ENCODE measurements around the gene EHBP1. TPM values are rescaled to one million over a fixed set of nuclear protein-coding genes. Genes with fewer than 3 reads are reported as not detected.
"Not testable (repeated sequence)": the region's sequence is repeated elsewhere in the genome, so short reads cannot be mapped to it uniquely, and the experiment has no call there.

Gene EHBP1
- total RNA-seq, 2 experiments from 2014 or later = 22.2 to 24.7 TPM

GRCh38 chr2:63073994-63074393 is 368.5 kb downstream of the EHBP1 start:
- POLR2A ChIA-PET = no interaction called here
- H3K4me3 Mint-ChIP-seq = no peak overlapping the region

GRCh38 chr2:63074399-63074798 is 368.9 kb downstream of the EHBP1 start:
- POLR2A ChIA-PET = not testable (repeated sequence)

More at GRCh38 chr2:63073994-63074393, 368.5 kb downstream of the EHBP1 start:
- no peaks in the 10 kb centered on the region for H3K4me1 Mint-ChIP-seq
- H3K36me3 Mint-ChIP-seq (ENCODE audit: low read depth) = no peaks in the 10 kb centered on the region
- CTCF ChIA-PET = no interaction called here
- no peak overlapping the region for H3K27ac Mint-ChIP-seq
- H3K9me3 Mint-ChIP-seq = no peaks in the 10 kb centered on the region
- H3K27me3 Mint-ChIP-seq = peaks cover 10% of the 10 kb centered on the region
- DNase-seq = no peak

GRCh38 chr2:63078852-63079606 is 373.5 kb downstream of the EHBP1 start:
- Mint-ChIP-seq H3K4me1 (no peaks in the 10 kb centered on the region), H3K27me3 (peaks cover 15% of the 10 kb centered on the region), H3K27ac (no peak overlapping the region), H3K9me3 (no peaks in the 10 kb centered on the region), H3K36me3 (ENCODE audit: low read depth) (no peaks in the 10 kb centered on the region), H3K4me3 (no peak overlapping the region)
- ChIA-PET POLR2A (no interaction called here), CTCF (no interaction called here)
- no peak for DNase-seq

More at GRCh38 chr2:63074399-63074798, 368.9 kb downstream of the EHBP1 start:
- H3K4me1 Mint-ChIP-seq; H3K9me3 Mint-ChIP-seq; H3K36me3 Mint-ChIP-seq (ENCODE audit: low read depth); H3K27me3 Mint-ChIP-seq; H3K4me3 Mint-ChIP-seq; CTCF ChIA-PET; DNase-seq; H3K27ac Mint-ChIP-seq: not testable (repeated sequence)

GRCh38 chr2:63081404-63081803 is 375.9 kb downstream of the EHBP1 start:
- Mint-ChIP-seq H3K36me3 (ENCODE audit: low read depth) (no peaks in the 10 kb centered on the region), H3K9me3 (no peaks in the 10 kb centered on the region), H3K4me1 (no peaks in the 10 kb centered on the region), H3K27ac (no peak overlapping the region), H3K4me3 (no peak overlapping the region), H3K27me3 (peaks cover 16% of the 10 kb centered on the region)
- ChIA-PET POLR2A (no interaction called here), CTCF (no interaction called here)
- DNase-seq = no peak

- ChIA-PET CTCF (interaction anchor here (0.6 kb wide), 1 partner anchor 10 kb away, joined by 3 read pairs; no protein-coding TSS in a partner anchor), POLR2A (no interaction called here)
- Mint-ChIP-seq H3K27me3 (peaks cover 13% of the 10 kb centered on the region), H3K4me3 (no peak overlapping the region), H3K9me3 (no peaks in the 10 kb centered on the region), H3K36me3 (ENCODE audit: low read depth) (no peaks in the 10 kb centered on the region), H3K27ac (no peak overlapping the region), H3K4me1 (no peaks in the 10 kb centered on the region)
- no peak for DNase-seq
Measured at GRCh38 chr2:63086687-63087086, 381.2 kb downstream of the EHBP1 start.

GRCh38 chr2:63092401-63092800 is 386.9 kb downstream of the EHBP1 start:
- H3K36me3 Mint-ChIP-seq (ENCODE audit: low read depth) = no peaks in the 10 kb centered on the region
- H3K4me3 Mint-ChIP-seq = no peak overlapping the region
- H3K9me3 Mint-ChIP-seq = no peaks in the 10 kb centered on the region
- ChIA-PET POLR2A (no interaction called here), CTCF (interaction anchor here (0.7 kb wide), 1 partner anchor 15 kb away, joined by 3 read pairs; no protein-coding TSS in a partner anchor)
- H3K4me1 Mint-ChIP-seq = no peaks in the 10 kb centered on the region
- H3K27ac Mint-ChIP-seq = no peak overlapping the region
- no peaks in the 10 kb centered on the region for H3K27me3 Mint-ChIP-seq
- DNase-seq = no peak

- DNase-seq = no peak
- Mint-ChIP-seq H3K4me3 (no peak overlapping the region), H3K4me1 (no peaks in the 10 kb centered on the region), H3K27ac (no peak overlapping the region), H3K27me3 (no peaks in the 10 kb centered on the region), H3K9me3 (no peaks in the 10 kb centered on the region), H3K36me3 (ENCODE audit: low read depth) (no peaks in the 10 kb centered on the region)
- CTCF ChIA-PET = interaction anchor here (0.7 kb wide), 1 partner anchor 14 kb away, joined by 3 read pairs; no protein-coding TSS in a partner anchor
- POLR2A ChIA-PET = no interaction called here
Measured at GRCh38 chr2:63092857-63093256, 387.3 kb downstream of the EHBP1 start.

- Mint-ChIP-seq H3K27ac (no peak overlapping the region), H3K4me3 (no peak overlapping the region), H3K27me3 (no peaks in the 10 kb centered on the region), H3K36me3 (ENCODE audit: low read depth) (no peaks in the 10 kb centered on the region), H3K9me3 (no peaks in the 10 kb centered on the region), H3K4me1 (no peaks in the 10 kb centered on the region)
- POLR2A ChIA-PET = no interaction called here
- no peak for DNase-seq
- CTCF ChIA-PET = no interaction called here
Measured at GRCh38 chr2:63093502-63093901, 388.0 kb downstream of the EHBP1 start.

Other genes starting within 250 kb of the EHBP1 start
- gene TMEM17, start 199.5 kb upstream of the EHBP1 start, total RNA-seq = not detected

All from activated CD4-positive, alpha-beta T cell treated with anti-CD3 and anti-CD28 coated beads, Interleukin-2, amount 10 ng/mL, durations not matched to agents 7 days and 5 days (primary cell).